ENCODE data around the gene IMMP2L.
"Not testable (repeated sequence)": the region's sequence is repeated elsewhere in the genome, so short reads cannot be mapped to it uniquely, and the experiment has no call there.

The IMMP2L gene

GRCh38 chr7:110760341-110760740 is 802.0 kb downstream of the IMMP2L start:
- DNase-seq: no peak

GRCh38 chr7:110759069-110759468 is 803.2 kb downstream of the IMMP2L start:
- DNase-seq: no peak

GRCh38 chr7:110754649-110755048 is 807.6 kb downstream of the IMMP2L start:
- DNase-seq: no peak

DNA sequence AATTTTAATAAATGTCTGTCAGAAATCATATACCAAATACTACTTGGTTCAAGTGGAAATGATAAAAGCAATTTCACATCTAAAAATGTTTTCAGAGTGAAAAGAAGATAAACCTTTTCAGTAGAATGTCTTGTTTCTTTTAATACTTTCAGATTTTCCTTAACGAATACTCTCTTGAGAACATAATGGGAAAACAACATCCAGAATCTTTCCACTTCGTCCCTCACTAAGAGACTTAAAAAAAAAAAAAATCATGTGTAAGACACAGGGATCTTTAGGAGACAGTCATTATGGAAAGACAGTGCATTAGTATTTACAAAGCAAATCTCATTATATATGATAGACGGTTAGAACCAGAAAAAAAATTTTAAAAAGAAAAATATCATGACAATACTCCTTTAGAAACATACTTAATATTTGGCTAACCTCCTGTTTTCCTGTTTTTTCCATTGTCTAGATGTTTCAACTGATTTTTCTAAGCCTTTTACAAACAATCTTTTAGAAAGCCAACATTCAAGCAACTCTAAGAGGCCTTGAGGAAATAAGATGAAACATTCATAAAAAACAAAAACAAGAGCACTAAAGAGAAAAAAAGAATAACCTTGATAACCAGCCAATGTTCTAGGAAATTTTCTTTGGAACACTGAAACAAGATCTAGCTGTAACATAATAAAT is 811.2 kb downstream of the IMMP2L start:
- DNase-seq: no peak

- DNase-seq: no peak
Observed at GRCh38 chr7:110733221-110733620, 829.1 kb downstream of the IMMP2L start.

- DNase-seq: no peak
Observed at GRCh38 chr7:110724811-110725210, 837.5 kb downstream of the IMMP2L start.

- no peak for DNase-seq
Observed at GRCh38 chr7:110721395-110721794, 840.9 kb downstream of the IMMP2L start.

GRCh38 chr7:110720626-110721025 is 841.7 kb downstream of the IMMP2L start:
- no peak for DNase-seq

DNA sequence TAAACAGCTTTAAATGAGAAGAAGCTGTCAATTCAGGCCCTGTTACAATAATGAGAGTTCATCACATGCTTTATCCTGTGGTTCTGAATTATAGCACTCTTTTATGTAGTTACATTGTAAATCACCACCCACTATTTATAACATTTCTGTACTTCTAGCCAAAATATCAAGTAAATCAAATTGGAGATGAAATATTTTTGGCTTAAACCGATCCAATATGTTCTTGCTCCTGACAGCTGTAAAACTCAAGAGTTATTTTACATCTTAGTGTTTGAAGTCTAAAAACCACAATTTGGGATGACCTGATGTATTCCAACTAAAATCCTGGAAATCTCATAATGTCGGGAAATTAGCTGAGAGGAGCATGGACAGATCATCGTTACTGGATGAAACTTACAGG is 842.6 kb downstream of the IMMP2L start:
- DNase-seq: no peak

DNA sequence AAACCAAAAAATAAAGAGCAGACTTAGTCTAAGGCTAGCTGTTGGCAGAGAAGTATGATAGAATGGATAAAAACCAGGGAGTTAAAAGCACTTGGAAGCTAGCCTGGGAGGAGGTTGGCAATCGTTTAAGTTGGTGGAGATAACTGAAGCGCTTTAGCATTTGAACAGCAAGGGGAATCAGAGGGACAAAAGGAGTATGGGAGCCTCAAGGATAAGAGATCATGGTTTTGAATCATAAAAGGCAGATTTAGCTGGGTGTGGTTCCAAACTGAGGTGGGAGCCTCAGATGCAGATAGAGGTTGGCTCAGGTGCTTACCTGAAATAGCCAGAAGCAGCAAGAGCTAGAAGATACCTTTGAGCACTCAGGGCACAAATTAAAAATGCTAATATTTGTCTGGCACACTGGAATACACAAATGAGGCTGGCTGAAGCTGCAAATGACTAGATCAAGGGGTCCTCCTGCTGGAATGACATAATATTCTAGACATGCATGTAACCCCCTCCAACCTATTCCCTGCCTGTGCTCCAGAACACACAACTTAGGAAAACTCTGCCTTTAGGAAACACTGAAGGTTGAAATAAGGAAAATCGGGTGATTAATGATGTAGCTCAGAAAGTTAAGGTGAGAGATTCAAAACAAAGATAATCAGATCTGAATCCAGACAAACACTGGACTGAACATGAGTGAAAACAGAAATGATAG is 843.6 kb downstream of the IMMP2L start:
- no peak for DNase-seq

- DNase-seq: no peak
Observed at GRCh38 chr7:110704225-110704624, 858.1 kb downstream of the IMMP2L start.

DNA sequence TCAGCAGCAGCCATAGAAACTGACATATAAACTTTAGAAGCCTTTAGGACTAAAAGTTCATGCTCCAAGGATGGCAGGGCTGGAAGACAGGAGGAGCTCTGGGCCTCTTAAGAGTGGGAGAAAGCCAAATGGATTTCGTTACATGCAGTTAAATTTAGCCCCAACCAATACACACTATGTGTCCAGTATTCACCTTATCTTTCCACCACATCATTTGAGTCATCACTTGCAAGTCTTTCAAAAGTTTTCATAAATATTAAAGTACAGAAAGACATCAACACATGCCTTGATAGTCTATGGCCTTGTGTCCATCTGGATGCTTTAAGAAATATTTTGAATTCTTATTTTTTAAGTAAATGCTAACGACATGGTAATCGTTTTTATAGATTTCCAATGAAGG is 863.7 kb downstream of the IMMP2L start:
- DNase-seq: no peak

- no peak for DNase-seq
Observed at GRCh38 chr7:110693344-110693743, 868.9 kb downstream of the IMMP2L start.

DNA sequence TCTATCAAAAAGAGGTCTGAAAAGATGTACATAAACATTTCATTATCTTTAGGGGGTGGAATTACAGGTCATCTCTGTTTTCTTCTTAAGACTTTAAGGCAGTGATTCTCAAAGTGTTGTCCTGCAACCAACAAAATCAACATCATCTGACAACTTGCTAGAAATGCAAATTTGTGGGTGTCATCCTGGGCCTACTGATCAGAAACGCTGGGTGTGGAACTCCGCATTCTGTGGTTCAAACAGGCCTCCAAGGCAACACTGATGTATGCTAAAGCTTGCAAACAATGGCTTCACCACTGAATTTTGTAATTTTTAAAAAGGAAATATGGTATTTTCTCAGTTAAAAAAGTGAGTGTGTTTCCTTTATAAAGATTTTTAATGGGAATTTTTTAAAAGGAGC is 873.4 kb downstream of the IMMP2L start:
- DNase-seq: no peak

- DNase-seq: no peak
Observed at GRCh38 chr7:110685899-110686298, 876.4 kb downstream of the IMMP2L start.

GRCh38 chr7:110681941-110682340 is 880.4 kb downstream of the IMMP2L start:
- DNase-seq: no peak

- DNase-seq: no peak
Observed at GRCh38 chr7:110677405-110677804, 884.9 kb downstream of the IMMP2L start.

DNA sequence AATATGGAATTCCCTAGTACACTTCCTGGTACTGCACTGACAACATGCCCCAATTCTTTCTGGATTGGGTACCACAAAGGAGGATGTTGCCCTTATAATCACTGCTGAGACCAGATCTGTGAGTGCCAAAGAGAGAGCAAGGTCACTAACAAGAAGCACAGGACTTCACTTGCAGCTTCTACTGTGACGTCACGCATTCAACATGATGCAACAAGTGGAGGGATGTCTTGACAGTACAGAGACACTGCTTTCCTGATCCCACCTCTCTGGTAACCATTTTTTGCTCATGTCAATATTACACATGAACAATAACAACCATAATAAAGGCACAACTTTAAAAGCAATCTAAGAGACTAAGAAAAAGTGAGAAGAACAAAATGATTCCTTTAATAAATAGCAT is 885.5 kb downstream of the IMMP2L start:
- no peak for DNase-seq

DNA sequence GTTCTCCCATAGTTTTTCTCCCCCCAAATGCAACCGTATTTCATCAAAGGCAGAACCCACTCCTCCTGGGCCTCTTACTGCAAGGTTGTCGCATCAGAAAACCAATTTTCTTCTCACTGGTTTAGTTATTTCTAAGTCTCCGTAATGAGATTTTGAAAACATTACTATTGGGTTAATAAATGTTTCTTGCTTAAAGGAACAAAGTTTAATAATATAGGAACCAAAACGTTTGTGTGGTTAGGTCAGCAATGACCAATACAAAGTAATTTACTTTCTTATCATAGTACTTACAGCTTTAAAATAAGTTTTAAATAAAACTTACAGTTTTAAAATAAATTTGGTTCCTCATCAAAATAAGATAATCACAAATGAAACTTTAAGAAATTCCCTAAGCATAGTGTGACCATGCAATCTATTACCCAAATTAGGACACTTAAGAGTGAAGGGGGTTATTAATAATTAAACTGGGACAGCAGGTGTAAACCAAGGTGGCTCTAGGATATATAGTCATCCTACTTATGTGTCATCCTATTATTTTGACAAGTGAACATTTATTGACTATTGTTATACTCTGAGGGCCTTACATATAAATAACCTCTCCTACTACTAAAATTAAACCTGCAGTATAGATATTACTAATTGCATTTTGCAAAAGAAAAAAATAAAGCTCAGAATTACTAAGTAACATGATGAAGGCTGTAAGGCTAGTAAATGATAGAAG is 886.7 kb downstream of the IMMP2L start:
- no peak for DNase-seq

GRCh38 chr7:110673148-110673547 is 889.1 kb downstream of the IMMP2L start:
- DNase-seq: no peak

GRCh38 chr7:110669410-110669809 is 892.9 kb downstream of the IMMP2L start:
- no peak for DNase-seq

DNA sequence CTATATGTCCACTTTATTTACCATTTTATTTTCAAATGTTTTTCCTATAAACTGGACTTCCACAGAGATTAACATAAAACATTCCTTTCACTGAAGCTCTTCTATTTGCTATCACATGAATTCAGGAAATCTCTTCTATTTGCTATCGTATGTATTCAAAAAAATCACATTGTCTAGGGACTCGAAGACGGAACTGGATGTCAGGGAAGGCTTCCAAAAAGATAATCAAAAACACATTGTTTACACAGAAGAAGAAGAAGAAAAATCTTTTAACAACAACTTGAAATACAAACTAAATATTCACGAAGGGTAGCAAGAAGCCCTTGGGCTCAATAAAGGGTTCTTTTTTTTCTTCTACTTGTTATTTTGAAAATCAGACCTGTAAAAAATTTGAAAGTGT is 897.5 kb downstream of the IMMP2L start:
- no peak for DNase-seq

DNA sequence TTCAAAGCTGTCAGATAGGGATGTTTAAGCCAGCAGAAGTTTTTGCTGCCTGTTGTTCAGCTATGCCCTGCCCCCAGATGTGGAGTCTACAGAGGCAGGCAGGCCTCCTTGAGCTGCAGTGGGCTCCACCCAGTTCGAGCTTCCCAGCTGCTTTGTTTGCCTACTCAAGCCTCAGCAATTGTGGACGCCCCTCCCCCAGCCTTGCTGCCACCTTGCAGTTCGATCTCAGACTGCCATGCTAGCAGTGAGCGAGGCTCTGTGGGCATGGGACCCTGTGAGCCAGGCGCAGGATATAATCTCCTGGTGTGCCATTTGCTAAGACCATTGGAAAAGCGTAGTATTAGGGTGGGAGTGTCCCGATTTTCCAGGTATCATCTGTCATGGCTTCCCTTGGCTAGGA is 901.7 kb downstream of the IMMP2L start:
- DNase-seq: not testable (repeated sequence)

DNA sequence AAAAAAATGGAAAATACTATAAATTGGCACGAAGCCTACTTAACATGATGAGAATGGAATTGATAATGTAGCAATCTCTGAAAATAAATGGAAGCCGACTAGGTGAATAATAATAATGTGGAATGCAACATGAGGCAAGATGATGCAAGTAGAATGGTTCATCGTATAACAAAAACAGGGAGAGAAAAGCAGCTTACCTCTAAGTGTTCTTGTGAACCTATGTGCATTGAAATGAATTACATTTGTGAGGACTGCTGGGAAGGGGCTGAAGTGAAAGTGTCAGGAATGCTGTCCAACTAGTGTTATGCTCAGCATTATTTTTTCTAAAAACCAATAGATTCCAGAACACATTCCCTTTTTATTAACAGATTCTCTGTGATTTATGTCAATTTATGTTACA is 912.0 kb downstream of the IMMP2L start:
- no peak for DNase-seq
